ENCODE data around the gene ABCF1.
"Not testable (repeated sequence)": the region's sequence is repeated elsewhere in the genome, so short reads cannot be mapped to it uniquely, and the experiment has no call there.

The ABCF1 gene

GRCh38 chr6:30583921-30584320, 12.7 kb downstream of the ABCF1 start:
- H3K4me3 ChIP-seq (ENCODE audit: extremely low read depth, insufficient read depth, low read length, poor library complexity, severe bottlenecking) = no peak overlapping the region
- 89 to 100% methylated on average over 5 of the region's 5 CpGs for WGBS, 2 experiments (ENCODE audit: insufficient coverage in 2 of 2)
- H3K9me3 ChIP-seq (ENCODE audit: control insufficient read depth, low read length) = no peaks in the 10 kb centered on the region
- H3K4me1 ChIP-seq (ENCODE audit: control insufficient read depth, insufficient read depth, low read length, poor library complexity, severe bottlenecking) = no peaks in the 10 kb centered on the region
- H3K36me3 ChIP-seq (ENCODE audit: control insufficient read depth, insufficient read depth, low read length) = peaks cover 100% of the 10 kb centered on the region
- H3K27ac ChIP-seq (ENCODE audit: low read depth, low read length, severe bottlenecking) = no peak overlapping the region

- Histone ChIP-seq H3K36me3 (ENCODE audit: control insufficient read depth, insufficient read depth, low read length) (peaks cover 90% of the 10 kb centered on the region), H3K9me3 (ENCODE audit: control insufficient read depth, low read length) (no peaks in the 10 kb centered on the region), H3K4me1 (ENCODE audit: control insufficient read depth, insufficient read depth, low read length, poor library complexity, severe bottlenecking) (no peaks in the 10 kb centered on the region), H3K27ac (ENCODE audit: low read depth, low read length, severe bottlenecking) (no peak overlapping the region), H3K4me3 (ENCODE audit: extremely low read depth, insufficient read depth, low read length, poor library complexity, severe bottlenecking) (no peak overlapping the region)
- WGBS, 2 experiments (ENCODE audit: insufficient coverage in 2 of 2) = 96% methylated on average over 13 to 14 of the region's 15 CpGs
These were observed 18.6 kb downstream of the ABCF1 start for GRCh38 chr6:30589754-30590358.

GRCh38 chr6:30590509-30590908, 19.3 kb downstream of the ABCF1 start:
- no peak overlapping the region for H3K27ac ChIP-seq (ENCODE audit: low read depth, low read length, severe bottlenecking)
- H3K36me3 ChIP-seq (ENCODE audit: control insufficient read depth, insufficient read depth, low read length) = peaks cover 83% of the 10 kb centered on the region
- WGBS, 2 experiments (ENCODE audit: insufficient coverage in 2 of 2) = 93 to 97% methylated on average over 5 to 8 of the region's 8 CpGs

GRCh38 chr6:30591008-30591407, 19.8 kb downstream of the ABCF1 start:
- Histone ChIP-seq H3K27ac (ENCODE audit: low read depth, low read length, severe bottlenecking) (no peak overlapping the region), H3K4me3 (ENCODE audit: extremely low read depth, insufficient read depth, low read length, poor library complexity, severe bottlenecking) (no peak overlapping the region), H3K9me3 (ENCODE audit: control insufficient read depth, low read length) (no peaks in the 10 kb centered on the region), H3K4me1 (ENCODE audit: control insufficient read depth, insufficient read depth, low read length, poor library complexity, severe bottlenecking) (no peaks in the 10 kb centered on the region), H3K36me3 (ENCODE audit: control insufficient read depth, insufficient read depth, low read length) (peaks cover 78% of the 10 kb centered on the region)
- whole genome bisulfite sequencing, 2 experiments (ENCODE audit: insufficient coverage in 2 of 2) = no CpG with 5 or more reads among the region's 1 CpG

More at GRCh38 chr6:30590509-30590908, 19.3 kb downstream of the ABCF1 start:
- no peak overlapping the region for H3K4me3 ChIP-seq (ENCODE audit: extremely low read depth, insufficient read depth, low read length, poor library complexity, severe bottlenecking)
- H3K9me3 ChIP-seq (ENCODE audit: control insufficient read depth, low read length) = no peaks in the 10 kb centered on the region
- no peaks in the 10 kb centered on the region for H3K4me1 ChIP-seq (ENCODE audit: control insufficient read depth, insufficient read depth, low read length, poor library complexity, severe bottlenecking)

- H3K9me3 ChIP-seq (ENCODE audit: control insufficient read depth, low read length) = no peaks in the 10 kb centered on the region
- H3K4me3 ChIP-seq (ENCODE audit: extremely low read depth, insufficient read depth, low read length, poor library complexity, severe bottlenecking) = no peak overlapping the region
- peaks cover 70% of the 10 kb centered on the region for H3K36me3 ChIP-seq (ENCODE audit: control insufficient read depth, insufficient read depth, low read length)
- H3K4me1 ChIP-seq (ENCODE audit: control insufficient read depth, insufficient read depth, low read length, poor library complexity, severe bottlenecking) = no peaks in the 10 kb centered on the region
- WGBS, 2 experiments (ENCODE audit: insufficient coverage in 2 of 2) = no CpG with 5 or more reads among the region's 1 CpG
- no peak overlapping the region for H3K27ac ChIP-seq (ENCODE audit: low read depth, low read length, severe bottlenecking)
These were observed 21.0 kb downstream of the ABCF1 start for GRCh38 chr6:30592287-30592686.

GRCh38 chr6:30597315-30598144, 26.3 kb downstream of the ABCF1 start:
- H3K36me3 ChIP-seq (ENCODE audit: control insufficient read depth, insufficient read depth, low read length) = peaks cover 49% of the 10 kb centered on the region
- not testable (repeated sequence) for H3K4me1 ChIP-seq (ENCODE audit: control insufficient read depth, insufficient read depth, low read length, poor library complexity, severe bottlenecking); H3K27ac ChIP-seq (ENCODE audit: low read depth, low read length, severe bottlenecking); H3K4me3 ChIP-seq (ENCODE audit: extremely low read depth, insufficient read depth, low read length, poor library complexity, severe bottlenecking); H3K9me3 ChIP-seq (ENCODE audit: control insufficient read depth, low read length)
- WGBS, 2 experiments (ENCODE audit: insufficient coverage in 2 of 2) = 69 to 84% methylated on average over 5 to 11 of the region's 15 CpGs

GRCh38 chr6:30598912-30599624, 27.8 kb downstream of the ABCF1 start:
- WGBS, 2 experiments (ENCODE audit: insufficient coverage in 2 of 2) = 95% methylated on average over 10 of the region's 12 CpGs
- Histone ChIP-seq H3K4me3 (ENCODE audit: extremely low read depth, insufficient read depth, low read length, poor library complexity, severe bottlenecking) (no peak overlapping the region), H3K36me3 (ENCODE audit: control insufficient read depth, insufficient read depth, low read length) (peaks cover 57% of the 10 kb centered on the region), H3K9me3 (ENCODE audit: control insufficient read depth, low read length) (no peaks in the 10 kb centered on the region), H3K27ac (ENCODE audit: low read depth, low read length, severe bottlenecking) (peak overlapping the region; percentile 50), H3K4me1 (ENCODE audit: control insufficient read depth, insufficient read depth, low read length, poor library complexity, severe bottlenecking) (no peaks in the 10 kb centered on the region)

GRCh38 chr6:30599625-30600324, 28.5 kb downstream of the ABCF1 start:
- H3K36me3 ChIP-seq (ENCODE audit: control insufficient read depth, insufficient read depth, low read length) = peaks cover 57% of the 10 kb centered on the region
- no peaks in the 10 kb centered on the region for H3K9me3 ChIP-seq (ENCODE audit: control insufficient read depth, low read length)
- 92 to 97% methylated on average over 11 to 13 of the region's 13 CpGs for WGBS, 2 experiments (ENCODE audit: insufficient coverage in 2 of 2)
- peak overlapping the region; percentile 50 for H3K27ac ChIP-seq (ENCODE audit: low read depth, low read length, severe bottlenecking)
- no peaks in the 10 kb centered on the region for H3K4me1 ChIP-seq (ENCODE audit: control insufficient read depth, insufficient read depth, low read length, poor library complexity, severe bottlenecking)
- no peak overlapping the region for H3K4me3 ChIP-seq (ENCODE audit: extremely low read depth, insufficient read depth, low read length, poor library complexity, severe bottlenecking)

- Histone ChIP-seq H3K9me3 (ENCODE audit: control insufficient read depth, low read length) (no peaks in the 10 kb centered on the region), H3K36me3 (ENCODE audit: control insufficient read depth, insufficient read depth, low read length) (peaks cover 64% of the 10 kb centered on the region), H3K4me3 (ENCODE audit: extremely low read depth, insufficient read depth, low read length, poor library complexity, severe bottlenecking) (no peak overlapping the region), H3K4me1 (ENCODE audit: control insufficient read depth, insufficient read depth, low read length, poor library complexity, severe bottlenecking) (no peaks in the 10 kb centered on the region), H3K27ac (ENCODE audit: low read depth, low read length, severe bottlenecking) (peak overlapping the region; percentile 3)
- WGBS, 2 experiments (ENCODE audit: insufficient coverage in 2 of 2) = 98 to 100% methylated on average over 10 of the region's 10 CpGs
These were observed 29.3 kb downstream of the ABCF1 start for GRCh38 chr6:30600451-30600961.

- peaks cover 74% of the 10 kb centered on the region for H3K36me3 ChIP-seq (ENCODE audit: control insufficient read depth, insufficient read depth, low read length)
- H3K9me3 ChIP-seq (ENCODE audit: control insufficient read depth, low read length) = no peaks in the 10 kb centered on the region
- WGBS, 2 experiments (ENCODE audit: insufficient coverage in 2 of 2) = 99 to 100% methylated on average over 6 of the region's 6 CpGs
- H3K4me3 ChIP-seq (ENCODE audit: extremely low read depth, insufficient read depth, low read length, poor library complexity, severe bottlenecking) = no peak overlapping the region
- H3K4me1 ChIP-seq (ENCODE audit: control insufficient read depth, insufficient read depth, low read length, poor library complexity, severe bottlenecking) = no peaks in the 10 kb centered on the region
- H3K27ac ChIP-seq (ENCODE audit: low read depth, low read length, severe bottlenecking) = peak overlapping the region; percentile 23
These were observed 30.2 kb downstream of the ABCF1 start for GRCh38 chr6:30601436-30601814.

All from mesodermal cell (in vitro differentiated cells).